ENCODE data around the gene SERHL2. TPM values are rescaled to one million over a fixed set of nuclear protein-coding genes. Genes with fewer than 3 reads are reported as not detected.
"Not testable (repeated sequence)": the region's sequence is repeated elsewhere in the genome, so short reads cannot be mapped to it uniquely, and the experiment has no call there.

SERHL2 gene, protein sequence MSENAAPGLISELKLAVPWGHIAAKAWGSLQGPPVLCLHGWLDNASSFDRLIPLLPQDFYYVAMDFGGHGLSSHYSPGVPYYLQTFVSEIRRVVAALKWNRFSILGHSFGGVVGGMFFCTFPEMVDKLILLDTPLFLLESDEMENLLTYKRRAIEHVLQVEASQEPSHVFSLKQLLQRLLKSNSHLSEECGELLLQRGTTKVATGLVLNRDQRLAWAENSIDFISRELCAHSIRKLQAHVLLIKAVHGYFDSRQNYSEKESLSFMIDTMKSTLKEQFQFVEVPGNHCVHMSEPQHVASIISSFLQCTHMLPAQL
- 1 to 10 TPM; 6.2 to 8.0 (median 6.5) TPM for polyA plus RNA-seq (ENCODE audit: insufficient read length in 4 of 4)

DNA sequence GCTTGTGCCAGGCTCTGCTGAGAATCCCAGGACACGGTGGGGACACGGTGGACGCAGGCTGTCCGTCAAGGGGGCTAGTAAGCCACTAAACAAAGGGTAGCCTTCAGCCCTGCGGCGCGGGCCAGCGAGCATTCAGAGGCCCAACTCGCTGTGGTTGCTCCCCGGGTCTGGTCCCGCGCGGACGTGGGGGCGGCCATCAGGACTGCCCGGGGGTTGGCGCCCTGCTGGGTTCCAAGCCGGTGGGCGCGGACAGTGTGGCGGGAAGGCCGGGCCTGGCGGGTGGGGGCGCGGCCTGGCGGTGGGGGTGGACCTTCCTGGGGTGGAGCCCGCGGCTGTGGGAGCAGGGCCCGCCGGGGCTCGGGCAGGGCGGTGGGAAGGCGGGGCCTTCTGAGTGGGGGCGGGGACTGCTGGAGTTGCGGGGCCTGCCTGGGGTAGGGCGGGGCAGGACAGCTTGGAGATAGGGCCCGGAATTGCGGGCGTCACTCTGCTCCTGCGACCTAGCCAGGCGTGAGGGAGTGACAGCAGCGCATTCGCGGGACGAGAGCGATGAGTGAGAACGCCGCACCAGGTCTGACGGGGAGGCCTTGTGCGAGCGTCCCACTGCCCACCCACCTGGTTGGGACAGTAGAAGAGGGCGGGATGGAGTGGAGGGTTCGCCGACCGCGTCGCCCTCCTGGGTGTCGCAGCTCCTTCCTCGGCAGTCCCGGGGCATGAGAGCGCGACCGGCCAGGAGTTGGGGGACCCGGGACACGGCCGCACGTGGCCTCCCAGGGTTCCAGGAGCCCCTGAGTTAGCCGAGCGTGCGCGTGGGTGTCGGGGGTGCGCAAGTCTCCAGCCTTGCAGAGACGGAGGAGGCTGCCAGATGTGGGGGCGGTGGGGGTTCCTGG lies at the start of gene SERHL2:
Gene SERHL2, plus strand, starts transcription at position 482 of the 887 bp plus-strand sequence. Its CDS starts 65 bp downstream, at position 547.
- peak; percentile 61 to 64 (median 62) for DNase-seq (ENCODE audit: low read depth in 4 of 4, low spot score in 3 of 4)

DNA sequence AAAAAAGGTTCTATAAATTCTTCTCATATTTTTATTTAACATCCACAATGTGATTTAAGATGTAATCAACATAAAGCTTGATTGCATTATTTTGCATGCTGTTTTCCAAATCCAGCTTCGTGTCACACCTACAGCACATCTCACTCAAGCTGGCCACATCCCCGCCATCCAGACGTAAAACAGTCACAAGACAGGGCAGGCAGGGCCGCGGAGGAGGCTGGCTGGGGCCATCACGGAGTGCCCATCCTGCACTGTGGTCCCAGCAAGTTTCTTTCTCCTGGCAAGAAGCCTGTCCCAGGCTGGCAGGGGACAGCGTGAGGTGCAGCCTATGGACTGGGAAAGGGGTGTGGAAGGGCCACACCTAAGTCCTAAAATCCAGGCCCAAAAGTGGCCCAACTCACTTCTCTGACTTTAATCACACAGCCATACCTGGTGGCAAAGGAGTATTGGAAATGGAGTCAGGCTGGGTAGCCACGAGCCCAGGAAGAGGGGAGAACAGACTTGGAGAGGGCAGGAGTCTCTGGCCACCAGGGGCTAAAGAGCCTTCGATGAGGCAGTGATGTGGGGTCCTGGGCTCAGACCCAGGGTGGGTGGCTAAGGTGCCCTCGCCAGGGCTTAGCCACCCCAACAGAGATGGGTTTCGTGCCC lies 45.3 kb upstream of the SERHL2 start:
- not testable (repeated sequence) for DNase-seq (ENCODE audit: low read depth in 4 of 4, low spot score in 3 of 4)

DNA sequence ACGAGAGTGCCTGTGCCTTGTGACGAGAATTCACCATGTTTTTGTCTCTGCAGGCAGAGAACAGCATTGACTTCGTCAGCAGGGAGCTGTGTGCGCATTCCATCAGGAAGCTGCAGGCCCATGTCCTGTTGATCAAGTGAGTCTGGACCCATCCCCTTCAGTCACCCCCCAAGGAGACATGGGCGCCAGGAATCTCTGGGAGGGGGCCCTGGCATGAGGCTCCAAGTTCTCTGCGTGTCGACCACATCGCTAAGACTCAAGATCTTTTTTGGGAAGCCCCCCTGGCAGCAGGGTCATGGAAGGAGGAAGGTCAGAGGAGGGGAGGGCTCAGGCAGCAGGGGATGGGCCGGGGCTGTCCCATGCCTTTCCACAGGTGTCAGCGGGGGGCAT lies 44.8 kb upstream of the SERHL2 start:
- DNase-seq (ENCODE audit: low read depth in 4 of 4, low spot score in 3 of 4): not testable (repeated sequence)

DNA sequence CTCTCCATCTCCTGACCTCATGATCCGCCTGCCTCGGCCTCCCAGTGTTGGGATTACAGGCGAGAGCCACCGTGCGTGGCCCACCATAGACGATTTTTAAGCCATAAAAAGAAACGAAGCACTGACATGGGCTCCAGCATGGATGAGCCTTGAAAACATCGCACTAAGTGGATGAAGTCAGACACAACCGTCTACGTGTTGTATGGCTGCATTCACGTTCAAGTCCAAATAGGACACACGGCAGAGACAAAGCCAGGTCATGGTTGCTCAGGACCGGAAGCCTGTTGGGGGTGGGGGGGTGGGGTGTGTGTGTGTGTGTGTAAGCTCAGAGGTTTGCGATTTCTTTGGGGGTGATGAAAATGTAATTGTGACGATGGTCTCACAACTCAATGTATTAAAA lies 44.2 kb upstream of the SERHL2 start:
- no peak for DNase-seq (ENCODE audit: low read depth in 4 of 4, low spot score in 3 of 4)

- no peak for DNase-seq (ENCODE audit: low read depth in 4 of 4, low spot score in 3 of 4)
Observed at GRCh38 chr22:42511401-42511891, 42.3 kb upstream of the SERHL2 start.

DNA sequence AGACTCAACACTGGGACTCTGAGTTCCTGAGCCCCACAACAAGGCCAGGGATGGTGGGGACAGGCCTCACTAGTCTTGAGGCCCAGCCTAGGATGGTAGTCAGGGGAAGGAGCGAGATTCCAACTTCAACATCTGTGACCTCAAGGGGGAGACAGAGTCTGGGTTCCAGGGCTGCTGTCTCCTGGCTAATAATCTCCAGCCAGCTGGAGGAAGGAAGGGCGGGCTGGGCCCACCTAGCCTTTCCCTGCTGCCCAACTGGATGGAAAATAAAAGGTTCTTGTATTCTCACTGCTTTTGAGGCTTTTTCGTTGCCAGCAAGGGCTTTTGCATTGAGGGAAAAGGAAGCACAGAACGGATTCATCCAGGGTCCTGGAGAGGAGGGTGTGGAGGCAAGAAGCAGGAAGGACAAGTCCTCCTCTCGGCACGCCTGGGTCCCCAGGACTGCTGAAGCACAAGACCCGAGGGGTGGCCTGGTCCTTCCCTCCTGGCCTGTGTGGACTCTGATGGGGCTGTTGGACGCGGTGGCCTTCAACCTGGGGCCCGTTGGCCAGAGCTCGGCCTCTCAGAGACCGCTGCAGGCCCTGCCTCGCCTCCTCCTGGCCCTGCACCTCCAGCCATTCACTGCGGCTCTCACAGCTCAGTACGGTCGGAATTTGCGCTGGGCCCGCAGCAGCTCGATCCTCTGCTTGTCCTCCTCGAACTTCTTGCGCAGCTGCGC lies 41.3 kb upstream of the SERHL2 start:
- DNase-seq (ENCODE audit: low read depth in 4 of 4, low spot score in 3 of 4): not testable (repeated sequence)

DNA sequence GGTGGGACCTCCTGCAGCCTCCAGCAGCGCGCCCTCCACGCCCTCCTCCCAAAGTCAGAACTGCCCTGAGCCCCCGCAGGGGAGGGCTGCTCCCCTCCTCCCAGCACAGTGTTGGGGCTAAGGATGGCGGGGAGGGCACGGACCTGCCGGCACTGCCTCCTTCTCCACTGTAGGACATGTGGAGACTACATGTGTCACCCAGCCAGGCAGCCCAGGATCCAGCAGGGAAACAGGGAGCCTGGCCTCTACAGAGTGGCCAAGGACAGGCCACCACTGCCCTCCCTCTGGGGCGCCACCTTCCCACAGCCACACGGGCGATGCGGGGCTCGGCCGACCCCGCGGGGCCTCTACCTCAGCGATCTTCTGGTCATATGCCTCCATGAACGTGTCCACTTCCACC lies 39.4 kb upstream of the SERHL2 start:
- not testable (repeated sequence) for DNase-seq (ENCODE audit: low read depth in 4 of 4, low spot score in 3 of 4)

- not testable (repeated sequence) for DNase-seq (ENCODE audit: low read depth in 4 of 4, low spot score in 3 of 4)
Observed at GRCh38 chr22:42515304-42515703, 38.5 kb upstream of the SERHL2 start.

GRCh38 chr22:42515896-42516295 lies 37.9 kb upstream of the SERHL2 start:
- no peak for DNase-seq (ENCODE audit: low read depth in 4 of 4, low spot score in 3 of 4)

GRCh38 chr22:42517103-42517502 lies 36.7 kb upstream of the SERHL2 start:
- not testable (repeated sequence) for DNase-seq (ENCODE audit: low read depth in 4 of 4, low spot score in 3 of 4)

- DNase-seq (ENCODE audit: low read depth in 4 of 4, low spot score in 3 of 4): not testable (repeated sequence)
Observed at GRCh38 chr22:42518638-42519524, 34.9 kb upstream of the SERHL2 start.

DNA sequence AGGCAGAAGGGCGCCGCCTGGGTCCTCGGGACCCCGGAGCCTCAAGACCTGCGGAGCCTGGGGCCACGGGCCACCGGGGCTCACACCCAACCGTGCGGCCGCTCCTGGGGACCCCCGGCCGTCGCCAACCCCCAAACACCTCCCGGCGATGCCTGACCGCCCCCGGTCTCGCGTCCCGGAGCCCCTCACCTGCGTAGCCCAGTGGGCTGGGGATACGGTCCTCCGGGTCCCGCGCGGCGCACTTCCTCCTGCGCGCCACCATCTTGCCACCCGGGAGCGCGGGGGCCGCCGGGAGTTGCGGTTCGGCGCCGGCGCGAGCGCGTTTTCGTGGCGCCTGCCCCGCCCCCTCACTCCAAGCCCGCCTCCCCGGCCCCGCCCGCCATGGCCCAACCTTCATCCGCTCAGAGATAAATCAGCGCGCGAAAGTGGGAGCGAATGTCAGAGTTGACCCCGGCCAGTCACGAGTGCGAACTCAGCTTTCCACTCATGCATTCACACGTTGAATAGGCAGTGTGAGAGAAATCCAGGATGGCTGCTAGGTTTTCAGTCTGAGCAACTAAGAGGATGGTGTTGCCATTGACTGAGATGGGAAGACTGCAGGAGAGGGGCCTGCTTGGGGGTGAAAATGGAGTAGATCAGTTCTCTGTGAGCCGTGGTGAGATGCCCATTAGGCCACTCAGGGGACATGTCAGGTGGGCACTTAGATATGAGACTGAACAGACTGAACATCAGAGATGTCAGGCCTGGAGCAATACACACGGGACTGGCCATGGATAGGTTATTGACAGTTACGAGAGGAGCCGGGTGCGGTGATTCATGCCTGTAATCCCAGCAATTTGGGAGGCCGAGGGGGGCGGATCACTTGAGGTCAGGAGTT lies 34.0 kb upstream of the SERHL2 start, which contains the start of gene RRP7A:
Gene RRP7A, minus strand, starts transcription at position 272 of the 877 bp plus-strand sequence. Its CDS starts 10 bp downstream, at position 262.
- peak; percentile 34 to 54 (median 40) for DNase-seq (ENCODE audit: low read depth in 4 of 4, low spot score in 3 of 4)

GRCh38 chr22:42521228-42521546 lies 32.6 kb upstream of the SERHL2 start:
- no peak for DNase-seq (ENCODE audit: low read depth in 4 of 4, low spot score in 3 of 4)

GRCh38 chr22:42522546-42522945 lies 31.2 kb upstream of the SERHL2 start:
- no peak for DNase-seq (ENCODE audit: low read depth in 4 of 4, low spot score in 3 of 4)

DNA sequence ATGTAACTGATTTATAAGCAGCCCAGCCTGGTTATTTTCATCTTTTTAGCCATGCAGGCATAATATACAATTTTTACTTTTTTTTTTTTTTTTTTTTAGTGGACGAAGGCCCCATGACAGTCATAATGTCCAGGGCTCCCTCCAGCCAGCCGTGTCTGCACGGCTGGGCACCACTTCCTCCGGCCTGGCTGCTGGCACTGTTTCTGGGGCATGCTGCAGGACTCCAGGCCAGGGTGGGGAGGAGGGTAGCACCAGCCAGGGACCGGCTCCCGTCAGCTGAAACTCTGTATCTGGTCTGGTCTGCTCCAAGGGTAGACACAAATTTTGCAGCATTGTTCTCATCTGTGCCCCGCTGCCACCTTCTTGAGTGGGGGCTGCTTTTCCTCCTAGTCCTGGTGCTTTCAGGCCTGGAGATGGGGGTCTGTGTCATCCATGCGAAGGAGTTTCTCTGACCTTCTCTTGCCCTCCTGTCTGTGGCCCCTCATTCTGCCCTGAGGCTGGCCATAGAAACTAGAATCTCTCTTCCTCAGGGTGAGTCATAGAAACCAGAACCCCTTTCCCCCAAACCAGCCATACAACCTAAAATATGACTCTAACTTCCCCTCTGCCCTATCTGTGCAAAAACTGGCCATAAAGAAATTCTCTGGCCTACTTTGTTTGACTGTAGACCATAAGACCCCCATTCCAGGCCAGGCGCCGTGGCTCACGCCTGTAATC lies 25.0 kb upstream of the SERHL2 start:
- no peak for DNase-seq (ENCODE audit: low read depth in 4 of 4, low spot score in 3 of 4)

- DNase-seq (ENCODE audit: low read depth in 4 of 4, low spot score in 3 of 4): not testable (repeated sequence)
Observed at GRCh38 chr22:42529435-42529834, 24.3 kb upstream of the SERHL2 start.

GRCh38 chr22:42531401-42532084 lies 22.2 kb upstream of the SERHL2 start:
- DNase-seq (ENCODE audit: low read depth in 4 of 4, low spot score in 3 of 4): not testable (repeated sequence)

Measured in left renal pelvis (tissue), 4 donors.